OCI-LY3 (cell line): ENCODE results near the gene MCUR1.

ENCODE experiments used
- EZH2phosphoT487 ChIP-seq: fragments of 200-600 bp; shearing (Covaris generic); IDR thresholded peaks from 2 replicates; pipeline ENCODE4 v1.6.1; 2018; ENCODE audit warnings: antibody characterized with exemption, mixed run types, low read depth
- TF ChIP-seq, protein P1 (sequence below): fragments of 200-600, 300-600 bp; sonication (generic); IDR thresholded peaks from 2 replicates; pipeline ENCODE4 v1.5.1; 2014; ENCODE audit warnings: antibody characterized with exemption, low read length, low read depth

DNA sequence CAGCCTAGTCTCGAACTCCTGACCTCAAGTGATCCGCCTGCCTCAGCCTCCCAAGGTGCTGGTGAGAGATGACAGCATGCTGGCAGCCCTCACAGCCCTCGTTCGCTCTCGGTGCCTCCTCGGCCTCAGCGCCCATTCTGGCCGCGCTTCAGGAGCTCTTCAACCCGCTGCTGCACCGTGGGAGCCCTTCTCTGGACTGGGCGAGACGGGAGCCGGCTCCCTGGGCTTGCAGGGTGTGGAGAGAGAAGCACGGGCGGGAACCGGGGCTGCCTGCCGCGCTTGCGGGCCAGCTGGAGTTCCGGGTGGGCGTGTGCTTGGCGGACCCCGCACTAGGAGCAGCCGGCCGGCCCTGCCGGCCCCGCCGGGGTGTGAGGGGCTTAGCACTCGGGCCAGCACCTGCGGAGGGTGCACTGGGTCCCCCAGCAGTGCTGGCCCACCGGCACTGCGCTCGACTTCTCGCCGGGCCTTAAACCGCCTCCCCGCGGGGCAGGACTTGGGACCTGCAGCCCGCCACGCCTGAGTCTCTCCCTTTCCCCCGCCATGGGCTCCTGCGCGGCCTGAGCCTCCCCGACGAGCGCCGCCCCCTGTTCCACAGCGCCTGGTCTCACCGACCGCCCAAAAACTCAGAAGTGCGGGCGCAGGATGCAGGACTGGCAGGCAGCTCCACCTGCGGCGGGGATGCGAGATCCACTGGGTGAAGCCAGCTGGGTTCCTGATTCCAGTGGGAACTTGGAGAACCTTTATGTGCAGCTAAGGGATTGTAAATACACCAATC, 71.2 kb downstream of the MCUR1 start:
- TF ChIP-seq, protein P1, sequence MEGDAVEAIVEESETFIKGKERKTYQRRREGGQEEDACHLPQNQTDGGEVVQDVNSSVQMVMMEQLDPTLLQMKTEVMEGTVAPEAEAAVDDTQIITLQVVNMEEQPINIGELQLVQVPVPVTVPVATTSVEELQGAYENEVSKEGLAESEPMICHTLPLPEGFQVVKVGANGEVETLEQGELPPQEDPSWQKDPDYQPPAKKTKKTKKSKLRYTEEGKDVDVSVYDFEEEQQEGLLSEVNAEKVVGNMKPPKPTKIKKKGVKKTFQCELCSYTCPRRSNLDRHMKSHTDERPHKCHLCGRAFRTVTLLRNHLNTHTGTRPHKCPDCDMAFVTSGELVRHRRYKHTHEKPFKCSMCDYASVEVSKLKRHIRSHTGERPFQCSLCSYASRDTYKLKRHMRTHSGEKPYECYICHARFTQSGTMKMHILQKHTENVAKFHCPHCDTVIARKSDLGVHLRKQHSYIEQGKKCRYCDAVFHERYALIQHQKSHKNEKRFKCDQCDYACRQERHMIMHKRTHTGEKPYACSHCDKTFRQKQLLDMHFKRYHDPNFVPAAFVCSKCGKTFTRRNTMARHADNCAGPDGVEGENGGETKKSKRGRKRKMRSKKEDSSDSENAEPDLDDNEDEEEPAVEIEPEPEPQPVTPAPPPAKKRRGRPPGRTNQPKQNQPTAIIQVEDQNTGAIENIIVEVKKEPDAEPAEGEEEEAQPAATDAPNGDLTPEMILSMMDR: no peak
- TF ChIP-seq EZH2phosphoT487: no peak
